Vagina (tissue), 2 donors: Measurements from ENCODE around the gene SCTR. TPM values are rescaled to one million over a fixed set of nuclear protein-coding genes. Genes with fewer than 3 reads are reported as not detected.

ENCODE experiments used
- DNase-seq, 2 donors: peaks; one replicate each; pipeline ENCODE4 v3.0.0-alpha.2; 2017; ENCODE audit errors: extremely low spot score in 2 of 2
- H3K27ac ChIP-seq: fragments of 200-600 bp; sonication (generic); one replicate; pipeline ENCODE4 v1.5.1; 2019
- H3K27me3 ChIP-seq: fragments of 200-600 bp; sonication (generic); one replicate; pipeline ENCODE4 v1.5.1; 2019
- H3K36me3 ChIP-seq, 2 donors: fragments of 200-600 bp; sonication (generic); one replicate each; pipeline ENCODE4 v1.5.1; 2017 to 2019
- H3K4me1 ChIP-seq: fragments of 200-600 bp; sonication (generic); one replicate; pipeline ENCODE4 v1.5.1; 2019
- H3K4me3 ChIP-seq, 2 donors: fragments of 200-600 bp; sonication (generic); 1 replicate in 1 of 2; 2 replicates in 1 of 2; pipeline ENCODE4 v1.5.1; 2016 to 2019
- H3K9me3 ChIP-seq: fragments of 200-600 bp; sonication (generic); one replicate; pipeline ENCODE4 v1.5.1; 2019
- POLR2A ChIP-seq, 2 donors: fragments of 450-650 bp; IDR thresholded peaks; one replicate each; pipeline ENCODE4 v1.6.1; 2017; ENCODE audit warnings: antibody characterized with exemption in 2 of 2, mild to moderate bottlenecking in 2 of 2, moderate library complexity in 2 of 2
- POLR2AphosphoS5 ChIP-seq, 2 donors: sonication (generic); formaldehyde crosslinking; IDR thresholded peaks; one replicate each; pipeline ENCODE4 v1.9.0; 2017; ENCODE audit warnings: antibody characterized with exemption in 2 of 2, mild to moderate bottlenecking in 2 of 2, low read depth in 1 of 2; ENCODE audit not compliant: insufficient read depth in 1 of 2
- intact Hi-C: fragments of 100-400 bp; cut with DNase I; formaldehyde crosslinking; loops from one replicate; pipeline ENCODE4 v1.15.1; 2023
- total RNA-seq: library from RNA; depleted of rRNA; stranded (reverse); fragments of >200 nt; gene quantifications from one replicate; pipeline ENCODE4 v1.2.3, GENCODE V29; 2016
- TF ChIP-seq, protein P1 (sequence below), 3 experiments: fragments of 450-650 bp in 2 of 3; fragments of 200-600 bp in 1 of 3; sonication (generic) in 1 of 3; IDR thresholded peaks; one replicate each; pipeline ENCODE4 v1.5.1; 2017 to 2019; ENCODE audit warnings: antibody characterized with exemption in 3 of 3, mild to moderate bottlenecking in 2 of 3, moderate library complexity in 2 of 3

Gene SCTR
- total RNA-seq, 1 donor from 2014 or later: not detected

DNA sequence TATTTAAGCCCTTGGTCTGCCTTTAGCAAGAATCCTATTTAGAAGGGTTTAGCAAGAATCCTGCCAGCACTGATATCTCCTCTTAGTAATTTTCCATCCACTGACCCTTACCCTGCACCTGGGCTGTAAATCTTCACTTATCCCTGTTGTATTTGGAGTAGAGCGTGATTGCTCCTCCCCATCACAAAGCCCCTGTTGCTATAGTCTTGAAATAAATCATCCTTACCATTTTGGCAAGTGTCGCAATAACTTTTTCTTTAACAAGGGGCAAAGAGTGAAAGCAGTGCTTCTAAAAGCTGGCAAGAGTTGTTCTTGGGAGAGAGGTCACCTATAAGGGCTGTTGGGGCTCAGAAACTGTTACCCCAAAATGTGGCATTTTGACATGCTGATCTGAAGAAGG is 3.7 kb upstream of the SCTR start:
- TF ChIP-seq POLR2AphosphoS5 (IDR thresholded peaks at IDR 0.05; ENCODE audit: insufficient read depth in 1 of 2, low read depth in 1 of 2) (no peak), POLR2A (IDR thresholded peaks at IDR 0.05) (no peak)
- TF ChIP-seq, protein P1, sequence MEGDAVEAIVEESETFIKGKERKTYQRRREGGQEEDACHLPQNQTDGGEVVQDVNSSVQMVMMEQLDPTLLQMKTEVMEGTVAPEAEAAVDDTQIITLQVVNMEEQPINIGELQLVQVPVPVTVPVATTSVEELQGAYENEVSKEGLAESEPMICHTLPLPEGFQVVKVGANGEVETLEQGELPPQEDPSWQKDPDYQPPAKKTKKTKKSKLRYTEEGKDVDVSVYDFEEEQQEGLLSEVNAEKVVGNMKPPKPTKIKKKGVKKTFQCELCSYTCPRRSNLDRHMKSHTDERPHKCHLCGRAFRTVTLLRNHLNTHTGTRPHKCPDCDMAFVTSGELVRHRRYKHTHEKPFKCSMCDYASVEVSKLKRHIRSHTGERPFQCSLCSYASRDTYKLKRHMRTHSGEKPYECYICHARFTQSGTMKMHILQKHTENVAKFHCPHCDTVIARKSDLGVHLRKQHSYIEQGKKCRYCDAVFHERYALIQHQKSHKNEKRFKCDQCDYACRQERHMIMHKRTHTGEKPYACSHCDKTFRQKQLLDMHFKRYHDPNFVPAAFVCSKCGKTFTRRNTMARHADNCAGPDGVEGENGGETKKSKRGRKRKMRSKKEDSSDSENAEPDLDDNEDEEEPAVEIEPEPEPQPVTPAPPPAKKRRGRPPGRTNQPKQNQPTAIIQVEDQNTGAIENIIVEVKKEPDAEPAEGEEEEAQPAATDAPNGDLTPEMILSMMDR (IDR thresholded peaks at IDR 0.05): no peak
- Histone ChIP-seq H3K36me3 (no peaks in the 10 kb centered on the region), H3K4me1 (no peaks in the 10 kb centered on the region), H3K4me3 (no peak overlapping the region), H3K27me3 (no peaks in the 10 kb centered on the region), H3K9me3 (no peaks in the 10 kb centered on the region), H3K27ac (no peak overlapping the region)
- DNase-seq: no peak
- intact Hi-C loops: no loop called here

DNA sequence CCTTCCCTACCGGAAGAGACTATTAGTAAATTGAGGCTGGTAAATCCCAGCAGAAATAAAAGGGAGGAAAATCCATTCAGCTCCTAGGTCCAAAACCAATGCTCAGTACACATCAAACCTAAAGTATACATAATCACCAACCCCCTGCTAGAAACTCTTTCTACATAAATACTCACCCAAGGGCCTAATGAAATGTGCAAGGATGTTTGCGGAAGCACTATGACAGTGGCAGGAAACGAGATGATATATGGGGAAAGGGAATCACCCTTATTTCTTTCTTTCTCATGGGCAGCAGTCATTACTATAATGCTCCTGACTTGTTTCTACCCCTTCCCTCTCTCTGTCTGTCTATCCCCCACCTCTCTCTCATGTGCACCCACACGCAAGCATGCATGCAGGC is 1.3 kb upstream of the SCTR start:
- Histone ChIP-seq H3K4me1 (no peaks in the 10 kb centered on the region), H3K4me3 (no peak overlapping the region), H3K36me3 (no peaks in the 10 kb centered on the region), H3K27ac (no peak overlapping the region), H3K27me3 (no peaks in the 10 kb centered on the region), H3K9me3 (no peaks in the 10 kb centered on the region)
- intact Hi-C loops: no loop called here
- TF ChIP-seq POLR2AphosphoS5 (IDR thresholded peaks at IDR 0.05; ENCODE audit: insufficient read depth in 1 of 2, low read depth in 1 of 2) (no peak), POLR2A (IDR thresholded peaks at IDR 0.05) (no peak)
- TF ChIP-seq, protein P1 (IDR thresholded peaks at IDR 0.05): no peak
- no peak for DNase-seq

DNA sequence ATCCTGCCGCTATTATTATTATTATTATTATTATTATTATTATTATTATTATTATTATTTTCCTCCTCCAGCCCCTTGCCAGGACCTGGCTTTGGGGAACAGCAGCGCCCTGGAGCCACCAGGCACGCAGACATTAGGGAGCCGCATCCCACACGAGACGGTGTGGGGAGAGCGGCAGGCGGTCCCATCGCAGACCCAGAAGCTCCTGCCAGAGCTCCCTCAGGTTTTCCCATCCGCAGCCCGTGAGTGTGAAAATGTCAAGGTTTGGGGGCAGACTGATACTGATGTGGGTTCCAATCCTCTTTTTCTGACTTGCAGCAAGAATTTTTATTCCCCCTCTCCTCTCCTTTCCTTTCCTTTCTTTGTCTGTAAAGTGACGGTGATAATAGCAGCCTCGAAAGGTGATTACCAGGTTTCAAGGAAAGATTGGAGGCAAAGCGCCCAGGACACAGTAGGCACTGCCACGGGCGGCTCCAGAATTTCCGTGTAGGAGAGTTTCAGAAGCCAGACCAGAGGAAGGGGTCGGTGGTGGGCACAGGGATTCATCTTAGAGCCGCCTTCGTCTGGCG is 816 bp downstream of the SCTR start:
- Histone ChIP-seq H3K27me3 (no peaks in the 10 kb centered on the region), H3K4me3 (no peak overlapping the region), H3K9me3 (no peaks in the 10 kb centered on the region), H3K4me1 (no peaks in the 10 kb centered on the region), H3K36me3 (no peaks in the 10 kb centered on the region), H3K27ac (no peak overlapping the region)
- intact Hi-C loops: no loop called here
- no peak for TF ChIP-seq POLR2AphosphoS5 (IDR thresholded peaks at IDR 0.05; ENCODE audit: insufficient read depth in 1 of 2, low read depth in 1 of 2)
- TF ChIP-seq, protein P1 (IDR thresholded peaks at IDR 0.05): no peak
- no peak for TF ChIP-seq POLR2A (IDR thresholded peaks at IDR 0.05)
- DNase-seq: no peak

DNA sequence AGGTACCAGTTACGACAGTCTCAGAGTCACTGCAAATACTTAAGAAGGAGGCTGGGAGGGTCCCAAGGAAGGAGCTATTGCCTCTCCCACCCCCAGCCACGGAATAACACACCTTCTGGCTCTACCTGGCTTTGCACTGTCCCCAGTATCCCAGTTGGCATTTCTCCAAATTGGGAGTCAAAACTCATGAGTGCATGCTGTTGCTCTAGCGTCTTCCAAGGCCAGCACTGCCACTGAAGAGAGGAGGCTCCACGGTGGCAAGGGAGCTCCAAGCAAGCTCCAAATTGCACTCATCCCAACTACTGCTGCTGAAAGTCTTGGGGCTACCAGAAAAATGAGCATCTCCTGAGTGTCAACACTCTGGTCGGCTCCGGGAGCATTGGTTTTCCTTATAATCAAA is 1.6 kb downstream of the SCTR start:
- TF ChIP-seq POLR2A (IDR thresholded peaks at IDR 0.05) (no peak), POLR2AphosphoS5 (IDR thresholded peaks at IDR 0.05; ENCODE audit: insufficient read depth in 1 of 2, low read depth in 1 of 2) (no peak)
- TF ChIP-seq, protein P1 (IDR thresholded peaks at IDR 0.05): no peak

DNA sequence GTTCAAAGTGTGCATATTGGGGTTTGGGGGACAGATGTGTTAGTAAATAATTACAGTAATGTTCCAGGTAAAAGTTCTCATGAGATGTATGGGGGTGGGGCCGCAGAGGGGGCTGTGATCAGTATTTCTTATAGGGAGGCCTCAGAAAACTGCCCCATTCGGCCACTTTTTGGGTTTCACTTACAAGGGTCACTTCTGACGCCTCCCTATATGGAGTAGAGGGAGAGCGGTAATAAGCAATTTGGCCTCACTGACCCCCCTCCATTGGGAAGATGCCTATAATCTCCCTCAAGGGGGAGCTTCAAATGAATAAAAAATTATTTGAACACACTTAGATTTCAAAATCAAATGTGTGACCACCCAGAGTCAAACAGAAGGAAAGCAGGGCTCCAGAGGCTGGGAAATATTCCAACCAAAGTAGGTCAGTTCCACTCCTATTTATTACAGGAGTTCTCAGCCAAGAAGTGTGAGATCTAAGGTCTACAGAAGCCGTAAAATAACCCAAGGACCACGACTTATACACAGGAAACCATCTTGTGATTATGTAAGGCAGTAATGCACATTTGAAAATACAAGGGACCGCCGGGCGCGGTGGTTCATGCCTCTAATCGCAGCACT is 2.7 kb downstream of the SCTR start:
- Histone ChIP-seq H3K27me3 (no peaks in the 10 kb centered on the region), H3K4me1 (no peaks in the 10 kb centered on the region), H3K36me3 (no peaks in the 10 kb centered on the region), H3K27ac (no peak overlapping the region), H3K4me3 (no peak overlapping the region), H3K9me3 (no peaks in the 10 kb centered on the region)
- TF ChIP-seq, protein P1 (IDR thresholded peaks at IDR 0.05): no peak
- TF ChIP-seq POLR2A (IDR thresholded peaks at IDR 0.05) (no peak), POLR2AphosphoS5 (IDR thresholded peaks at IDR 0.05; ENCODE audit: insufficient read depth in 1 of 2, low read depth in 1 of 2) (no peak)
- intact Hi-C loops: no loop called here
- peak in 1 of 2 donors; percentile 37 for DNase-seq

More for the DNA sequence above, 1.6 kb downstream of the SCTR start:
- Histone ChIP-seq H3K4me3 (no peak overlapping the region), H3K27me3 (no peaks in the 10 kb centered on the region), H3K27ac (no peak overlapping the region), H3K4me1 (no peaks in the 10 kb centered on the region), H3K36me3 (no peaks in the 10 kb centered on the region), H3K9me3 (no peaks in the 10 kb centered on the region)
- peak in 1 of 2 donors; percentile 65 for DNase-seq
- intact Hi-C loops: no loop called here
